Stimulated activated naive B cell treated with anti-CD40 and anti-IgM and Interleukin-4, amounts not matched to agents 10 μg/mL and 1 μg/mL and 100 μg/mL, for 72 hours (primary cell): ENCODE data around the gene APCDD1.
A peak's percentile ranks its signal among the peaks of the same experiment; 100 is the strongest.
"Not testable (repeated sequence)": the region's sequence is repeated elsewhere in the genome, so short reads cannot be mapped to it uniquely, and the experiment has no call there.

Experiments used
- ATAC-seq, 2 donors: fragments of 150-1000 bp; cut with Tn5 transposase; replicated peaks; 2 replicates each; pipeline ENCODE4 v1.10.0; 2021; ENCODE audit warnings: moderate library complexity in 1 of 2
- DNase-seq: peaks from one replicate; pipeline ENCODE4 v3.0.0; 2021
- H3K27ac Mint-ChIP-seq: one replicate; pipeline ENCODE4 v1.8.0; 2022; ENCODE audit warnings: mild to moderate bottlenecking, mixed read lengths
- H3K27me3 Mint-ChIP-seq, 2 donors: one replicate each; pipeline ENCODE4 v1.8.0; 2022; ENCODE audit warnings: mixed read lengths in 2 of 2
- H3K36me3 Mint-ChIP-seq, 2 donors: one replicate each; pipeline ENCODE4 v1.8.0; 2022; ENCODE audit warnings: mixed read lengths in 2 of 2, mild to moderate bottlenecking in 1 of 2
- H3K4me1 Mint-ChIP-seq, 2 donors: one replicate each; pipeline ENCODE4 v1.8.0; 2022; ENCODE audit warnings: mixed read lengths in 2 of 2, mild to moderate bottlenecking in 1 of 2
- H3K4me3 Mint-ChIP-seq, 2 donors: one replicate each; pipeline ENCODE4 v1.8.0; 2022; ENCODE audit warnings: mild to moderate bottlenecking in 2 of 2, mixed read lengths in 2 of 2, moderate library complexity in 1 of 2
- H3K9me3 Mint-ChIP-seq, 2 donors: one replicate each; pipeline ENCODE4 v1.8.0; 2022; ENCODE audit warnings: mixed read lengths in 2 of 2, mild to moderate bottlenecking in 1 of 2

APCDD1 gene

DNA sequence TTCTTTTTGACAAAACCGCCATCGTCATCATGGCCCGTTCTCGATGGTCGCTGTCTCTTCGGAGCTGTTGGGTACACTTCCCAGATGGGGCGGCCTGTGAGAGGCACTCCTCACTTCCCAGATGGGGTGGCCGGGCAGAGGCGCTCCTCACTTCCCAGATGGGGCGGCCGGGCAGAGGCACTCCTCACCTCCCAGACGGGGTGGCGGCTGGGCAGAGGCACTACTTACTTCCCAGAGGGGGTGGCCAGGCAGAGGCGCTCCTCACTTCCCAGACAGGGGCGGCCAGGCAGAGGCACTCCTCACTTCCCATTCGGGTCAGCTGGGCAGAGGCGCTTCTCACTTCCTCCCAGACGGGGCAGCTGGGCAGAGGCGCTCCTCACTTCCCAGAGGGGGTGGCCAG, 51.5 kb downstream of the APCDD1 start:
- DNase-seq, ATAC-seq, H3K27ac Mint-ChIP-seq, H3K4me3 Mint-ChIP-seq, H3K4me1 Mint-ChIP-seq, H3K36me3 Mint-ChIP-seq: not testable (repeated sequence)
- Mint-ChIP-seq H3K9me3 (peaks cover 0 to 13% of the 10 kb centered on the region in 2 donors), H3K27me3 (peaks cover 6 to 15% of the 10 kb centered on the region in 2 donors)

DNA sequence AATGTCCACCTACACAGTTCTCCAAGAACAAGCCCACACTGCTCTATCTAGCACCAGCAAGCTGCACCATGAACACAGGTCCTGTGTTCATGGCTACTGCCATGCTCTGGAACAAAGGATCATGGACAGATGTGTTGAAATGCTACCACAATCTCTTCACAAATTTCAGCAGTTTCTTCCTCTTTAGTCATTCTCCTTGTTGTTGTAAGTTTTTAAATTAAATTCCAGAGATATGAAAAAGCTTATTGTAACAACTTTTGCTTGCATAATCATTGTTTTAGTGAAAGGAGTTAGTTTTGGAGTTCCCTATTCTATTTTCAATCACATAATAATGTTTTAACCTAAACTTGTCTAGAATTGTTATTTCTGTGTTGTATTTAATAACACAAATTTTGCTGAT, 54.2 kb downstream of the APCDD1 start:
- peaks cover 0 to 13% of the 10 kb centered on the region in 2 donors for H3K9me3 Mint-ChIP-seq
- ATAC-seq (no peak), DNase-seq (no peak)
- H3K27ac Mint-ChIP-seq = no peak overlapping the region
- peaks cover 5 to 9% of the 10 kb centered on the region in 2 donors for H3K36me3 Mint-ChIP-seq
- H3K27me3 Mint-ChIP-seq = peaks cover 8 to 14% of the 10 kb centered on the region in 2 donors
- H3K4me1 Mint-ChIP-seq = no peaks in the 10 kb centered on the region
- H3K4me3 Mint-ChIP-seq = no peak overlapping the region

DNA sequence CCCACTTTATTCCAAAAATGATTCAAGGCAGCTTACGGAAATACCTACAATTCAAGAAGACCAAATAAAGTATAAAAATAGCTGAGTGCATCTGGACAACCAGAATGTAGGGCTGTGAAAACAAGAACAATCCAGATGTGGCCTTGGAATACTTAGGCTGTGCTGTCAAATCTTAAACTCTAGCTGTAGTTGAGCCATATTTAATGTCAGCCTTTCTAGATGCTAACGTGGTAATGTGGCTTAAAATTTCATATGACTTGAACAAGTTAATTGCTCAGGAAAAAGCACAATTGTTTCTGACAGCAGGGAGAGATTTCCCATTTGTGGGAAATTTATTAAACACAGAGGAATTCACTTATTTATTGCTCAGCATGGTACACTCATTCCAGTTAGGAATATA, 56.8 kb downstream of the APCDD1 start:
- DNase-seq (no peak), ATAC-seq (no peak)
- peaks cover 0 to 9% of the 10 kb centered on the region in 2 donors for H3K9me3 Mint-ChIP-seq
- H3K4me3 Mint-ChIP-seq = no peak overlapping the region
- no peaks in the 10 kb centered on the region for H3K4me1 Mint-ChIP-seq
- H3K27me3 Mint-ChIP-seq = peaks cover 11 to 20% of the 10 kb centered on the region in 2 donors
- no peak overlapping the region for H3K27ac Mint-ChIP-seq
- H3K36me3 Mint-ChIP-seq = peaks cover 5% of the 10 kb centered on the region in 2 donors

DNA sequence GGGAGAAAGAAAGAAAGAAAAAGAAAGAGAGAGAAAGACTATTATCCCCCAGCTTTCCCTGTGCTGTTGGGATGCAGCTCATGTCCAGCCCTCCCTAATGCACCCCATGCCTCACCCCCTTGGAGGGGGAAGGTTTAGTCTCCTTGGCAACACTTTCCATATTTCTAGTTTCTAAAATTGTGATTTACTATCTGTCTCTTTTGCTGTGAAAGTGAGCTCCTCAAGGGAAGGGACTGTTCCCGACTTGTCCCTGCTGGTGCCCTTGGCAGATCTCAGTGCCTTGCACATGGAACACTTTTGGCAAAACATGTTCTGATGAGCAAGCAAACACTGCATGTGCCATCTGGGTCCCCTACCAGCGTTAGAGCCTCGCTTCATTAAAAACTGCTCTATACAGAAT, 59.6 kb downstream of the APCDD1 start:
- DNase-seq (no peak), ATAC-seq (no peak)
- H3K4me1 Mint-ChIP-seq = peaks cover 7 to 9% of the 10 kb centered on the region in 2 donors
- H3K9me3 Mint-ChIP-seq = peaks cover 3% of the 10 kb centered on the region in 2 donors
- no peak overlapping the region for H3K27ac Mint-ChIP-seq
- H3K4me3 Mint-ChIP-seq = no peak overlapping the region
- H3K27me3 Mint-ChIP-seq = peaks cover 22 to 29% of the 10 kb centered on the region in 2 donors
- peaks cover 0 to 3% of the 10 kb centered on the region in 2 donors for H3K36me3 Mint-ChIP-seq

DNA sequence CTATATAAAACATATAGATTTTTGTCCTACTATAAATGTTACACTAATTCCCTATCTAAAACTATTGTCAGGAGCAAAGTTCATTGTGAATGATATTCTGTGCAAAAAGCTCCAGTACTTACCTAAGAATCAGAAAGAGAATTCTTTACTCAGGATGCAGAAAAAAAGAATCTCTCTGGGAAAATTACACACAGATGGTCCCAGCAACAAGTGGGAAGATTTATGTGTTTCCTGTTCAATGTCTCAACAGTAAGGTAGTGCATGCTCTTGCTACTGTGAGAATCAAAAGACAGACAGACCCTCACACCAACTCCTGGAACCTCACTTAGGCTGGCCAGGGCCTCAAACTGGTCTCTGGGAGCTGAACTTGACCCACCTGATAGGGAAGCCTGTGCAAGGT, 60.2 kb downstream of the APCDD1 start:
- peaks cover 27 to 33% of the 10 kb centered on the region in 2 donors for H3K27me3 Mint-ChIP-seq
- DNase-seq (no peak), ATAC-seq (no peak)
- peaks cover 10 to 15% of the 10 kb centered on the region in 2 donors for H3K4me1 Mint-ChIP-seq
- peaks cover 3% of the 10 kb centered on the region in 2 donors for H3K9me3 Mint-ChIP-seq
- no peak overlapping the region for H3K27ac Mint-ChIP-seq
- H3K4me3 Mint-ChIP-seq = no peak overlapping the region
- peaks cover 0 to 3% of the 10 kb centered on the region in 2 donors for H3K36me3 Mint-ChIP-seq

DNA sequence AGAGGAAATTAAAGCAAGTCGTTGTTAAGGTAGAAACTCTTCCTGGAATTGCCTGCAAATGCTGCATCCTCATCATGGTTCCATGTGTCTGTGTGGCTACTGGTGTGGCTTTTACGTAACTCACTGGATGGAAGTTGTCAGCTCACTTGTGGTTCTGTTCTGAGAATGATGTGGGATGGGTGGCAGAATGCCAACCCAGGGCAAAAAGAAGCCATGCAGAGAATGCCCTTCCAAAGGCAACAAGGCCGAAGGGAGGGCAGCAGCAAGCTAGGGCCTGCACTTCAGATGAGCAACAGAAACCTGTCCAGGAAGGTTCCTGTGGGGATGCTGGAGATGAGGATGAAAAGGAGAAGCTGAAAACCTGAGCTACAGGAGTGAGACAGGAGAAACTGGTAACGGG, 61.0 kb downstream of the APCDD1 start:
- ATAC-seq (no peak), DNase-seq (no peak)
- Mint-ChIP-seq H3K27ac (no peak overlapping the region), H3K9me3 (peaks cover 3% of the 10 kb centered on the region in 2 donors), H3K27me3 (peaks cover 27 to 33% of the 10 kb centered on the region in 2 donors), H3K4me1 (peaks cover 10 to 22% of the 10 kb centered on the region in 2 donors), H3K36me3 (peaks cover 0 to 3% of the 10 kb centered on the region in 2 donors), H3K4me3 (no peak overlapping the region)

DNA sequence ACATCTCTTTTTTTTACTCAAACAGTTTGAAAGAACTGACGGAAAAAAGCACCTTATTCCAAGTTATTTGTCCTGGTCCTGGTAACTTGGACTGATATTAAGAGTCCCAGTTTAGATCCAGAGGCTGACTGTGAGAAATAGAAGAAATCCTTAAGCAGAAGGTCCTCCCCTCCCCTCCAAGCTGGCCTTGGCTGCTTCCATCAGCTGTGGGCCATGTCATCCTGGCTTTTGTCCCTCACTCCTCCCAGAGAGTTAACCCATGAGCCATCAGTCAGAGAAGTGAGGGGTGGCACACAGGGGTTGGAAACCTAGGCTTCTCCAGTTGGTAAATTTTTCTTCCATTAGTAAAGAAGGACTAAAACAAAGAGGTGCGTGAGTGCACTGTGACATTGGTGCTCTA, 61.6 kb downstream of the APCDD1 start:
- DNase-seq = no peak
- Mint-ChIP-seq H3K27ac (no peak overlapping the region), H3K9me3 (peaks cover 3% of the 10 kb centered on the region in 2 donors), H3K27me3 (peaks cover 27 to 33% of the 10 kb centered on the region in 2 donors), H3K36me3 (peaks cover 0 to 3% of the 10 kb centered on the region in 2 donors), H3K4me1 (peaks cover 10 to 22% of the 10 kb centered on the region in 2 donors), H3K4me3 (no peak overlapping the region)
- no peak for ATAC-seq

DNA sequence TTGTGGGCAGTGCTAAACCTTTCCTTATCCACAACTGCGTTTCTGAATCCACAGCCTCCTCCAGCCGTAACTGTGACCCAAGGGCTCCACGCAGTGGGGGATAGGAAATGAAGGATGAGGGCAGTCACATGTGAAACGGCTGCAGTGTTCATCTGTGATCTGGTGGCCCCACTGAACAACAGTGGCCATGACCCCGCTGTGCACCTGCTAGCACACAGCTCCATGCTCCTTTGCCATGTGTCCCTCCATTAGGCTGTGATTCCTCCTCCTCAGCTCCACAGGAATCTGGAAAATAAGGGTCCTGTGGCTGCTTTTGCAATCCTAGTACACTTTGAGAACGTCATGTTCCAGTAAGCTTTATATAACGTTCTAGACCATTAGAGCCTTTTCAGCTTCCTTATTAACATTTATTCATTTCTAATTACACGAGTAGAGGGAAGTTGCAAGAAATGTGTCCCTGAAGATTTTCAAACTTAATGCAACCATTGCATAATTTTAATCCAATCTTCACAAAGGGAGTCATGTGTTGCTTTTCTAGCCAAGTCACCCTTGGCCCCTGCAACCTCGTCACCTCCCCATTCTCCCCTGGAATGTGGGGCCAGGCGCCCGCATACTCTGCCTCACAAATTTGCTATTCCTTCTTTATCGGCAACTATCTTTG, 64.3 kb downstream of the APCDD1 start:
- Mint-ChIP-seq H3K9me3 (peaks cover 3% of the 10 kb centered on the region in 2 donors), H3K27me3 (peaks cover 17 to 26% of the 10 kb centered on the region in 2 donors), H3K36me3 (peaks cover 0 to 3% of the 10 kb centered on the region in 2 donors), H3K4me1 (peaks cover 10 to 22% of the 10 kb centered on the region in 2 donors), H3K27ac (no peak overlapping the region), H3K4me3 (no peak overlapping the region)
- DNase-seq (no peak), ATAC-seq (peak; percentile 39 to 42)

DNA sequence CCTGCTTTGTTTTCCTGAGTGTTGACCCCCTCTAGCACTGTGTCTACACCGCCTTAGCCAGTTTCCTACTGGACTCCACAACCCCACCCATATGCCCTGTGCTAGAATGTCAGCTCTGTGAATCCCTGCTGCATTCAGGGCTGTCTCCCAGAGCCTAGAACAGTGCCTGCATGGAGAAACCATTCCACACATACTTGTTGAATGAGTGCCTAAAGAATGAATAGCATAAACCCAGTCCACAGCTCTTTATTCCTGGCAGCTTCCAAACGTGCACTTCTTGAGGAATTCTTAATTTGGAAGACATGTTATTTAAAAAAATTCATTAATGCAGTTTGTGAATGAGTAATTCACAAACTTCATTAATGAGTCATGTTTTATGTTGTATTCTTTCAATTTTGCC, 64.9 kb downstream of the APCDD1 start:
- no peak for ATAC-seq
- H3K4me3 Mint-ChIP-seq = no peak overlapping the region
- H3K36me3 Mint-ChIP-seq = peaks cover 0 to 3% of the 10 kb centered on the region in 2 donors
- peaks cover 16 to 22% of the 10 kb centered on the region in 2 donors for H3K27me3 Mint-ChIP-seq
- peaks cover 10 to 25% of the 10 kb centered on the region in 2 donors for H3K4me1 Mint-ChIP-seq
- H3K9me3 Mint-ChIP-seq = peaks cover 3% of the 10 kb centered on the region in 2 donors
- H3K27ac Mint-ChIP-seq = no peak overlapping the region
- no peak for DNase-seq

DNA sequence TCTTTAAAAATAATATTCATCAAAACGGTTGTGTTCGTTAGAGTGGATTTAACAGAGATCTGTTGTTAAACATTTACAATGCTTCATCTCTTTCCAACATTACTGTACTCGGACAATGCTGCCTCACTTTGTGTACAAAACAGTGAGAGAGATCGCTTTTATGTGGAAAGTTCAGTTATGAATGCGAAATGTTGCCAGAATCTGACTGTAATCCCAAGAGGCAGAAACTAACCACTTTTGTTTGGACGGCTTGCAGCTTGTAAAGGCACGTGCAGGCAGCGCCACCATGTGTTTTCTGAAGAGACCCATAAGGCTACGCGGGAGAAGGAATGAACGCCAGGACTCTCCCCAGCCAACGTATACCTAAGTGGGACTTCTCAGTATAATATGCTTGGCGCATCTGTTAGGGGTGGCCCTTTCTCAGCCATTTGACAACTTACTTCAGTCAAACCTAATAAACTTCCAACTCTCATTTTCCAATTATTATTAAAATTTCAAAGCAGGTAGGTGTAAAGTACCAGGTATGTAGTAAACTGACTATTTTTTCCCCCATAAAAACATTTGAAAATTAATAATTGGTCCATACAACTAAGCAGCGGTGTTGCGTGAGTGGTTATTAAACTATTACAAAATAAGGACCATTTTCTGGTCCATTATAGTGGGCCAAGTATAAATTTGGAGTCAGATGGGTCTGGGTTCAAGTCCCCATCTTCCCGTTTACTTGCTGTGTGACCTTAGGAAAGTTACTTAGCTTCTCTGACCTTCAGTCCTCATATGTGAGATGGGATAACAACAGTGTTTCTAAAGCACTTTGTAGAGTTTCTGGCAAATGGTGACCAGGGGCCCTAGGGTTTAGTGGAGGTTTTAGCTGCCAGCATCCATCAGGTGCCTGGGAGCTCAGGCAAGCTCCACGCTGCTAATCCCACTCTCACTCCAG, 65.8 kb downstream of the APCDD1 start:
- Mint-ChIP-seq H3K27ac (no peak overlapping the region), H3K4me1 (peaks cover 18 to 34% of the 10 kb centered on the region in 2 donors), H3K4me3 (no peak overlapping the region), H3K36me3 (peaks cover 0 to 3% of the 10 kb centered on the region in 2 donors), H3K9me3 (peaks cover 3% of the 10 kb centered on the region in 2 donors), H3K27me3 (peaks cover 16 to 22% of the 10 kb centered on the region in 2 donors)
- DNase-seq (peak; percentile 66), ATAC-seq (peak; percentile 90 to 93)

DNA sequence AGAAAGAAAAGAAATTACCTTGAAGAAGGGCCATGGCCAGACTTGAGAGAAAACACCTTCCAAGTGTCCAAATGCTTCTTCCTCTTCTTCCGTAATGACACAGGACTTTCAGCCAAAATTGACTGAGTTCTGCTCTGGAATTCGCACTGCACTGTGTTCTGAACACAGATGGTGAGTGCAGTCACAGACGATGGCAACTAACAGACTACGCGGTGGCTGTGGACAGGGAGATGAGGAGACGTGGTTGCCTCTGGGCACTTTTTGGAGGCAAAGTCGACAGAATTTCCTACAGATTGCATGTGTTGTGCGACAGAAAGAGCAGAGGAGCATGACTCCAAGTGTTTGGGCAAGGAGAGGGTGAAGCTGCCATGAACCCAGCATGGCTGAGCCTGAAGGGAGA, 67.1 kb downstream of the APCDD1 start:
- ATAC-seq (no peak), DNase-seq (no peak)
- Mint-ChIP-seq H3K4me3 (no peak overlapping the region), H3K4me1 (peaks cover 18 to 37% of the 10 kb centered on the region in 2 donors), H3K27ac (no peak overlapping the region), H3K9me3 (peaks cover 3% of the 10 kb centered on the region in 2 donors), H3K36me3 (peaks cover 0 to 6% of the 10 kb centered on the region in 2 donors), H3K27me3 (peaks cover 14 to 16% of the 10 kb centered on the region in 2 donors)

DNA sequence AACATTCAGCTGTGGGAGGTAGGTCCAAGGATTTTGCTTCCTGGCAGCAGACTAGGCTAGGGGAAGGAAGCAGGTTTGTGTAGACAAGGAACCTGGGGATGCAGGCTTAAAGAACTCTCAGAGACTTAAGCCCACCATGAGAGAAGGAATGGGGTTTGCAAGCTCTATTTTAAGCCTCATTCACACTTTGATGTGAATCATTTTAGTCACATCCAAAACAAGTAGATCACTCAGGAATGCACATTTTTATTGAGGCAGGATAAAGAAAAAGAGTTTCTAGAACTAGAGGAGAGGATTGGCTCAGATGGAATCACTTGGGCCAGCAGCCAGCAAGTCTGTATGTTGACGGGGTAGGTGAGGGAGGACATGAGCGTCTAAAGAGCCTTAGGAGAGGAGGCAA, 68.1 kb downstream of the APCDD1 start:
- H3K4me3 Mint-ChIP-seq = no peak overlapping the region
- ATAC-seq (no peak), DNase-seq (no peak)
- H3K27me3 Mint-ChIP-seq = peaks cover 11% of the 10 kb centered on the region in 2 donors
- H3K27ac Mint-ChIP-seq = no peak overlapping the region
- peaks cover under 1% of the 10 kb centered on the region in 2 donors for H3K9me3 Mint-ChIP-seq
- peaks cover 3 to 7% of the 10 kb centered on the region in 2 donors for H3K36me3 Mint-ChIP-seq
- peaks cover 21 to 47% of the 10 kb centered on the region in 2 donors for H3K4me1 Mint-ChIP-seq

DNA sequence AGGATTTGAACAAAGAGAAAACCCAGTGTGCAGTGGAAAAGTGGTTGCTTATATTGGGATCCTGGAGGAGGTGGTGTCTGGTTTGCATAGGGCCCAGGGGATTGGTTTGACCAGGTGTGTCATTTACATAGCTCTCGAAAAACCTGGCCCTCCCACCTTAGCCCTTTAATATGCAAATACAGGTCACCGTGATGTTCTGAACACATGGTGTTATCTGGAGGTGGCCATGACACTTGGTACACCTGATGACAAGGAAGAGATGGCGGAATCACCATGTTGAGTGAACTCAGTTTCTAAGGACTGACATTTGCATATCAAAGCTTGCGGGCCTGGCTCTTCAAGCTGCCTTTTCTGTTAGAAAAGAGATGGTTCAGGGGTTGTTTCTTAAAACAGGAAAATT, 69.1 kb downstream of the APCDD1 start:
- Mint-ChIP-seq H3K4me3 (no peak overlapping the region), H3K27ac (no peak overlapping the region), H3K9me3 (no peaks in the 10 kb centered on the region), H3K27me3 (peaks cover 8% of the 10 kb centered on the region in 2 donors), H3K4me1 (peaks cover 25 to 51% of the 10 kb centered on the region in 2 donors), H3K36me3 (peaks cover 3 to 6% of the 10 kb centered on the region in 2 donors)
- ATAC-seq (no peak), DNase-seq (no peak)
